GM12878 (cell line): ENCODE measurements around the gene PLEKHG4B. TPM values are rescaled to one million over a fixed set of nuclear protein-coding genes. Genes with fewer than 3 reads are reported as not detected.

Source experiments
- ATAC-seq: fragments of 200-7000 bp; cut with Tn5 transposase; 3 replicates; pipeline ENCODE4 v1.9.1; 2020; ENCODE audit warnings: mild to moderate bottlenecking, moderate library complexity
- BruUV-seq: library from RNA; stranded (reverse); fragments of 400-500 nt; replicated peaks from 2 replicates; lab custom pipeline; 2021; lab: Mats Ljungman, UMichigan
- CTCF ChIA-PET: fragments of 300-600 bp; sonication (Branson Sonifier 250); formaldehyde crosslinking; extraction: SDS; loops from one replicate; lab custom pipeline; 2021; ENCODE audit warnings: inconsistent platforms; lab: Yijun Ruan, JAX
- POLR2A ChIA-PET: fragments of 350-600 bp; formaldehyde crosslinking; extraction: SDS; loops from one replicate; lab custom pipeline; 2021; ENCODE audit warnings: inconsistent platforms; lab: Charles Lee
- RAD21 ChIA-PET: fragments of 300-600 bp; sonication (Branson Sonifier 250); formaldehyde crosslinking; loops from one replicate; lab custom pipeline; 2023; ENCODE audit warnings: antibody characterized with exemption; ENCODE audit not compliant: unreplicated experiment; lab: Charles Lee
- SMC1A ChIA-PET: fragments of 300-600 bp; sonication (Branson Sonifier 250); formaldehyde crosslinking; loops from one replicate; lab custom pipeline; 2023; ENCODE audit not compliant: unreplicated experiment, uncharacterized antibody; lab: Charles Lee
- DNase-seq: peaks from one replicate; pipeline ENCODE4 v3.0.0-alpha.2; 2011; ENCODE audit warnings: low read depth, low spot score
- FAIRE-seq: peaks from 3 replicates; lab custom pipeline; 2011; peaks lifted over from hg19 to GRCh38; lab: Jason Lieb, UNC
- H2AFZ ChIP-seq: 2 replicates; pipeline ENCODE4 v1.6.0; 2011; ENCODE audit warnings: low read depth, low read length, control low read depth; ENCODE audit not compliant: control insufficient read depth
- H3K27ac ChIP-seq: 2 replicates; pipeline ENCODE4 v1.5.1; 2011; ENCODE audit warnings: control low read depth; ENCODE audit not compliant: control insufficient read depth, insufficient read depth
- H3K27me3 ChIP-seq, 2 experiments: replicated peaks in 1 of 2; 2 replicates each; pipeline versions ENCODE4 v1.6.0 to v1.6.1; 2011; ENCODE audit warnings: low read length in 1 of 2; ENCODE audit not compliant: control insufficient read depth in 2 of 2, insufficient read depth in 2 of 2
- H3K36me3 ChIP-seq, 2 experiments: 2 replicates each; pipeline ENCODE4 v1.5.1; 2011; ENCODE audit warnings: low read length in 1 of 2; ENCODE audit not compliant: control insufficient read depth in 2 of 2, insufficient read depth in 2 of 2
- H3K4me1 ChIP-seq: 2 replicates; pipeline ENCODE4 v1.6.1; 2011; ENCODE audit warnings: mild to moderate bottlenecking, low read length, moderate library complexity, mixed read lengths; ENCODE audit not compliant: control insufficient read depth, insufficient read depth
- H3K4me2 ChIP-seq: 2 replicates; pipeline ENCODE4 v1.6.0; 2011; ENCODE audit warnings: control low read depth; ENCODE audit not compliant: control insufficient read depth, insufficient read depth
- H3K4me3 ChIP-seq: fragments of 200-600 bp; sonication (generic); 2 replicates; pipeline ENCODE4 v1.5.1; 2016
- H3K79me2 ChIP-seq: 2 replicates; pipeline ENCODE4 v1.6.0; 2011; ENCODE audit warnings: low read length; ENCODE audit not compliant: control insufficient read depth, insufficient read depth
- H3K9ac ChIP-seq: 2 replicates; pipeline ENCODE4 v1.8.0; 2011; ENCODE audit warnings: low read length, control low read depth, mixed read lengths; ENCODE audit not compliant: control insufficient read depth, insufficient read depth
- H3K9me3 ChIP-seq: replicated peaks from 3 replicates; pipeline ENCODE4 v1.5.1; 2011; ENCODE audit warnings: mild to moderate bottlenecking, low read length; ENCODE audit not compliant: control insufficient read depth, insufficient read depth
- H4K20me1 ChIP-seq: 2 replicates; pipeline ENCODE4 v1.6.0; 2011; ENCODE audit not compliant: control insufficient read depth, insufficient read depth
- CHD2 ChIP-seq: IDR thresholded peaks from 2 replicates; pipeline ENCODE4 v1.6.1; 2011; ENCODE audit warnings: low read depth, low read length, improper control_type of control experiment, borderline replicate concordance
- E2F8 ChIP-seq: fragments of 450-650 bp; IDR thresholded peaks from 2 replicates; pipeline ENCODE4 v1.6.1; 2018; ENCODE audit warnings: mild to moderate bottlenecking, low read depth, moderate library complexity; ENCODE audit not compliant: partially characterized antibody
- EGR1 ChIP-seq, 2 experiments: IDR thresholded peaks; 1 replicate in 1 of 2; 2 replicates in 1 of 2; pipeline ENCODE4 v1.6.1; 2011 to 2012; ENCODE audit warnings: low read depth in 2 of 2, low read length in 2 of 2, borderline replicate concordance in 1 of 2, mild to moderate bottlenecking in 1 of 2, moderate library complexity in 1 of 2
- ETV6 ChIP-seq, 2 experiments: fragments of 450-650 bp in 1 of 2; IDR thresholded peaks in 1 of 2; conservative IDR thresholded peaks in 1 of 2; 2 replicates each; pipeline ENCODE4 v1.6.1; 2014; ENCODE audit warnings: antibody characterized with exemption in 1 of 2, borderline replicate concordance in 1 of 2, low read depth in 1 of 2, mild to moderate bottlenecking in 1 of 2, moderate library complexity in 1 of 2
- GABPA ChIP-seq: IDR thresholded peaks from 2 replicates; pipeline ENCODE4 v1.6.1; 2014; ENCODE audit warnings: antibody characterized with exemption, low read depth, mild to moderate bottlenecking, inconsistent platforms
- MAX ChIP-seq: IDR thresholded peaks from 2 replicates; pipeline ENCODE4 v1.6.1; 2012; ENCODE audit warnings: low read depth, low read length, improper control_type of control experiment
- MEF2B ChIP-seq: fragments of 450-650 bp; IDR thresholded peaks from 2 replicates; pipeline ENCODE4 v1.6.1; 2018; ENCODE audit warnings: mild to moderate bottlenecking, moderate library complexity; ENCODE audit not compliant: partially characterized antibody, poor library complexity, severe bottlenecking
- NFYA ChIP-seq: IDR thresholded peaks from 2 replicates; pipeline ENCODE4 v1.6.1; 2011; ENCODE audit warnings: low read depth, mild to moderate bottlenecking, low read length, improper control_type of control experiment, borderline replicate concordance
- NR2C1 ChIP-seq: fragments of 450-650 bp; IDR thresholded peaks from 2 replicates; pipeline ENCODE4 v1.6.1; 2017; ENCODE audit warnings: antibody characterized with exemption, mild to moderate bottlenecking, moderate library complexity
- POLR2A ChIP-seq: IDR thresholded peaks from 2 replicates; pipeline ENCODE4 v1.6.1; 2011; ENCODE audit warnings: low read depth, mild to moderate bottlenecking, low read length
- WGBS: methylation state at CpG from one replicate; pipeline ENCODE4 v1.1.6; 2016; ENCODE audit warnings: low lambda C conversion rate; ENCODE audit not compliant: insufficient replicate concordance, insufficient coverage; ENCODE audit errors: missing lambda C conversion rate; 5-methylcytosine and 5-hydroxymethylcytosine counted together
- in situ Hi-C: fragments of 300-500 bp; cut with MboI; formaldehyde crosslinking; loops from 9 replicates; pipeline ENCODE4 v1.14.3; 2018; ENCODE audit warnings: mixed read lengths
- intact Hi-C: fragments of 100-400 bp; cut with micrococcal nuclease; formaldehyde crosslinking; loops from one replicate; pipeline ENCODE4 v1.14.2; 2022; ENCODE audit not compliant: unreplicated experiment
- polyA plus RNA-seq, 11 experiments: library from polyadenylated mRNA; depleted of rRNA in 4 of 11; unstranded in 6 of 11; stranded (reverse) in 5 of 11; fragments of >200 nt; fragmentation: Nextera tagmentation in 4 of 11; fragmentation: Illumina TruSeq in 1 of 11; extraction: Ambion mirVana in 4 of 11; extraction: Trizol in 1 of 11; gene quantifications; 1 replicate in 1 of 11; 2 replicates in 10 of 11; pipeline versions ENCODE4 v1.2.1 to v1.2.3, GENCODE V29; 2011 to 2016; ENCODE audit warnings: inconsistent platforms in 2 of 11, missing spikeins in 2 of 11, low read depth in 1 of 11
- total RNA-seq, 4 experiments: library from RNA; depleted of rRNA in 3 of 4; stranded (reverse); fragments of >200 nt in 3 of 4; fragmentation: Illumina TruSeq in 1 of 4; extraction: Trizol in 1 of 4; gene quantifications; 2 replicates each; pipeline versions ENCODE4 v1.2.1 to v1.2.3, GENCODE V29; 2013 to 2021
- TF ChIP-seq, protein P1 (sequence below): IDR thresholded peaks from 2 replicates; pipeline ENCODE4 v1.6.1; 2012; ENCODE audit warnings: low read length, inconsistent platforms

PLEKHG4B gene
- total and polyA plus RNA-seq, 10 of the 15 experiments (the other 5 are each of a cell fraction or from before 2014, with no cell fraction given) = under 0.01 to 0.05 (median 0.01) TPM; not detected in 6

GRCh38 chr5:79263-79662 lies 12.7 kb upstream of the PLEKHG4B start:
- Histone ChIP-seq H3K36me3 (no peaks in the 10 kb centered on the region), H3K9me3 (no peaks in the 10 kb centered on the region), H3K4me1 (no peaks in the 10 kb centered on the region)
- SMC1A ChIA-PET = no interaction called here
- ATAC-seq = no peak
- no peak for TF ChIP-seq POLR2A
- TF ChIP-seq NFYA = no peak
- no peak for TF ChIP-seq ETV6 (conservative IDR thresholded peaks at IDR 0.05 in 1 of 2, IDR thresholded peaks at IDR 0.05 in 1 of 2; ENCODE audit: borderline replicate concordance in 1 of 2, low read depth in 1 of 2)
- no peak for TF ChIP-seq E2F8
- TF ChIP-seq GABPA = no peak
- no peak for TF ChIP-seq NR2C1
- no peak for TF ChIP-seq MEF2B
- TF ChIP-seq CHD2 = no peak
- TF ChIP-seq MAX = no peak
- no peak for TF ChIP-seq EGR1 (IDR thresholded peaks at IDR 0.05; ENCODE audit: borderline replicate concordance in 1 of 2, low read depth in 2 of 2, low read length in 2 of 2)
- TF ChIP-seq, protein P1, sequence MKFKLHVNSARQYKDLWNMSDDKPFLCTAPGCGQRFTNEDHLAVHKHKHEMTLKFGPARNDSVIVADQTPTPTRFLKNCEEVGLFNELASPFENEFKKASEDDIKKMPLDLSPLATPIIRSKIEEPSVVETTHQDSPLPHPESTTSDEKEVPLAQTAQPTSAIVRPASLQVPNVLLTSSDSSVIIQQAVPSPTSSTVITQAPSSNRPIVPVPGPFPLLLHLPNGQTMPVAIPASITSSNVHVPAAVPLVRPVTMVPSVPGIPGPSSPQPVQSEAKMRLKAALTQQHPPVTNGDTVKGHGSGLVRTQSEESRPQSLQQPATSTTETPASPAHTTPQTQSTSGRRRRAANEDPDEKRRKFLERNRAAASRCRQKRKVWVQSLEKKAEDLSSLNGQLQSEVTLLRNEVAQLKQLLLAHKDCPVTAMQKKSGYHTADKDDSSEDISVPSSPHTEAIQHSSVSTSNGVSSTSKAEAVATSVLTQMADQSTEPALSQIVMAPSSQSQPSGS = no peak
- TF ChIP-seq, all 136 proteins: peak for 0
- H3K79me2 ChIP-seq = no peaks in the 10 kb centered on the region
- H4K20me1 ChIP-seq = no peaks in the 10 kb centered on the region
- H3K9ac ChIP-seq = no peak overlapping the region
- FAIRE-seq (no peak), DNase-seq (no peak)
- H3K27me3 ChIP-seq = peaks cover 0 to 2% of the 10 kb centered on the region in 2 experiments; a peak in 1 of 4 replicates
- no peak overlapping the region for H2AFZ ChIP-seq
- no peak overlapping the region for H3K27ac ChIP-seq
- BruUV-seq = no TSS peak
- 9% methylated on average over 10 of the region's 10 CpGs for WGBS
- ChIA-PET CTCF (interaction anchor here (1.0 kb wide), 1 partner anchor 109 kb away, joined by 3 read pairs; no protein-coding TSS in a partner anchor), POLR2A (no interaction called here), RAD21 (no interaction called here)
- H3K4me2 ChIP-seq = no peak overlapping the region
- H3K4me3 ChIP-seq = no peak overlapping the region
- intact Hi-C loops (no loop called here), in situ Hi-C loops (no loop called here)
